HG03520 (cell line): ENCODE data around the gene CUX1.

Experiments
- ATAC-seq: cut with Tn5 transposase; IDR thresholded peaks from one replicate; pipeline ENCODE4 v1.9.1; 2021; ENCODE audit warnings: mild to moderate bottlenecking, moderate library complexity; ENCODE audit not compliant: unreplicated experiment

The CUX1 gene

DNA sequence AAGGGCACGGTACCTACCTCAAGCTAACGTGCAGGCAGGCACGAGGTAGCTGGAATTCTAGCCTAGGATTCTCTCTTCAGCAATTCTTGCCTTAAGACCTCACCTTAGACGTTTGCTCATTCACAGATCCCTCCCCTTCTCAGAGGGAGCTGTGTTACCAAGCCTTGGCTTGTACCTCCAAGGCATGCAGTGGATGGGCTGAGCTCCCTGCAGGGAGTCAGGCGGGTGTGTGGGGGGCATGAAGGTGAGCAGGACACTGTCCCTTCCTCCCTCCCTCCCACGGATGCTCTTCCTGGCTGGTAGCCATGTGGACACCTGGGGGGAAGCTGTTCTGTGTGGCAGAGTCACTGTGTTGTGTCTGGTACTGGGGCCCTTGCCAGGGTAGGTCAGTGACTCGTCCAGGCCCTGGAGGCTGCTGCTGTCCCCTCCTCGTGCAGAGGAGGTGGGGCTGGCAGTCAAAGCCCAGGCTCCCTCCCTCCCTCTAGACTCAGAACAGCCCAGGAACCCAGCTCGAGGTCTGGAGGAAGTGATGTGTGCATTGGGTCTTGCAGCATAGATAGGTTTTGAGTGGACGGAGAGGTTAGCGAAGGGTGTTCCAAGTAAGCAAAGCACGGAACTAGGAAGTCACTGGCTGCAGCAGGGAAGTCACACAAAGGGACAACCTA lies 247.1 kb downstream of the CUX1 start:
- no peak for ATAC-seq

DNA sequence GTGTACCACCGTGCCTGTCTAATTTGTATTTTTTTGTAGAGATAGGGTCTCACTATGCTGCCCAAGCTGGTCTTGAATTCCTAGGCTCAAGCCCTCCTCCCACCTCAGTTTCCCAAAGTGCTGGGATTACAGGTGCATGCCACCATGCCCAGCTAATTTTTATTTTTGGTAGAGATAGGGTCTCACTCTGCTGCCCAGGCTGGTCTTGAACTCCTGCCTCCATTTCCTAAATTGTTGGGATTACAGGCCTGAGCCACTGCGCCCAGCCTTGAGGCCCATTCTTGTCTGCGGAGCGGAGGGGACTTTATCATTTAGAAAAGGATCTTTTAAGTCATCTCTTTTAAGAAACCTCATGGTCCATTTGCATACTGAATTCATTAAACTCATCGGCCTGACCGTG lies 247.8 kb downstream of the CUX1 start:
- ATAC-seq: no peak

DNA sequence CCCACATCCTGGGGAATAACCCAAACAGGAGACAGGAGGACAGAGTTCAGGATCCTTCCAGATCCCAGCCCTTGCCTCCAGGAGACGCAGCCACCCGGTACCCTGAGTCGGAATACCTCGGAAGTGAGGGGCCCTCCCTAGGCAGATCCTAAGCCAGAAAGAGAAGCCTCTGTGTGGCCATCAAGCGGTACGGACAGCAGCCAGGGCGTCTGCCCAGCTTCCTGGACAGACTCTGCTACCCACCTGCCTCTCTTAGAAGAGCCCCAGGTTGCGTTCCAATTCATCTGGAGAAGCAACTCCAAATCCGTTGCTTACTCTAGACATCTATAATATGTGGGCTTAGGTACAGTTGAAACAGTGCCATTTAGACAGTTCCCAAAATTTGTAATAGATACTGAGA lies 249.1 kb downstream of the CUX1 start:
- ATAC-seq: no peak

DNA sequence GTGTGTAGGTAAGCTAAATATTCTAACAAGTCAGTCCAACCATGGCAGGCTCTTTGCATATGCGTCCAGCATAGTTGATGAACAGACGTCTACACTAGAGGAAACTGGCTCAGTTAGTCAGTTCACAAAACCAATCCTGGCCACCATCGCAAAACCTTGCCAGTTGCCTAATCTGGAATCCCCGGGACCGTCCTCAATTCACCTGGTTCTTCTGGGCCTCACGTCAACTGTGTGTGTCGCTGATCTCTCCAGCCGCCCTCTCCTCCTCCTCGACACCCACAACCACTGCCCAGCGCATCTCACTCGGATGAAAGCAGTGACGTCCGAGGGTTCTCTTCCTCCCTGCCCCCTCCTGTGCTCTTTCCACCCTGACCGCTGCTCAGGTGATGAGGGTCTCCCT lies 251.4 kb downstream of the CUX1 start:
- ATAC-seq: no peak

DNA sequence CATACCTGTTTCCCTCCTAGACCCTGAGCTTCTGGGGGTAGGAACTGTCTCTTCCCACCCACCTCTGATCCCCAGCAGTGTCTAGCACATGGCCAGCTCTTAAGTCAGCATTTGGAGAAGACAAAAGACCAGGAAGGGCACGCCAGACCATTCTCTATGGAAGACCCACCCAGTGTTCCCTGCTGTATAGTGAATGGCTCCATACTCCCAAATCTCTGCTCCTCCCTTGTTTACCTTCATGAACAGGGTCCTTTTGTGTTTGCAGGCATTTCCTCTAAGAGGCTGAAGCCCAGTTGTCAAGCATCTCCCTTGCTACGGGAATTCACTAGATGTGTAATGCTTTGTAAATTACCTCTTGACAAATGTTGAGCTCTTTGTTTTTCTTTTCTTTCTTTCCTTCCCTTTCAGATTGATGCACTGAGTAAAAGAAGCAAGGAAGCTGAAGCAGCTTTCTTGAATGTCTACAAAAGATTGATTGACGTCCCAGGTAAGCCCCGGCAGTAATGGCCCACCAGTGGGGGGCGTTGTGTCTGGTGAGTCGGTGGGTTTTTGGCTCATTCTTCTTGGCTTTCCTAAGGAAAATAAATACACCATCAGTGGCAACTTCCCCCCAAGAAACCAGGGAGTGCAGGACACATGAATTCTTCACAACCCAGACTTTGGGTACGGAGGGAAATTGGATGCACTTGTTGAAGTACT lies 252.7 kb downstream of the CUX1 start:
- ATAC-seq: no peak

DNA sequence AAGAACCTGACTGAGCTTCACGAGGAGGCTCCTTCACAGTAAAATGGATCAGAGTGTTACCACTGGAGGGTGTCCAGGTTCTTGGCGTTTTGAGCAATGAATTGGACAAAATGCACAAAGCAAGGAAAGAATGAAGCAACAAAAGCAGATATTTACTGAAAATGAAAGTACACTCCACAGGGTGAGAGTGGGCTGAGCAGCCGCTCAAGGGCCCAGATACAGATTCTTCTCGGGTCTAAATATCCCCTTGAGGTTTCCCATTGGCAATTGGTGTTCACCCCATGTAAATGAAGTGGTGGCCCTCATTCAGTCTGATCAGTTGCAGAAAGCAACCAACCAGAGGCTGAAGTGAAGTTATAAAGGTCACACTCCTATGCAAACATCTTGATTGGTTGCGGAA lies 254.6 kb downstream of the CUX1 start:
- ATAC-seq: no peak

DNA sequence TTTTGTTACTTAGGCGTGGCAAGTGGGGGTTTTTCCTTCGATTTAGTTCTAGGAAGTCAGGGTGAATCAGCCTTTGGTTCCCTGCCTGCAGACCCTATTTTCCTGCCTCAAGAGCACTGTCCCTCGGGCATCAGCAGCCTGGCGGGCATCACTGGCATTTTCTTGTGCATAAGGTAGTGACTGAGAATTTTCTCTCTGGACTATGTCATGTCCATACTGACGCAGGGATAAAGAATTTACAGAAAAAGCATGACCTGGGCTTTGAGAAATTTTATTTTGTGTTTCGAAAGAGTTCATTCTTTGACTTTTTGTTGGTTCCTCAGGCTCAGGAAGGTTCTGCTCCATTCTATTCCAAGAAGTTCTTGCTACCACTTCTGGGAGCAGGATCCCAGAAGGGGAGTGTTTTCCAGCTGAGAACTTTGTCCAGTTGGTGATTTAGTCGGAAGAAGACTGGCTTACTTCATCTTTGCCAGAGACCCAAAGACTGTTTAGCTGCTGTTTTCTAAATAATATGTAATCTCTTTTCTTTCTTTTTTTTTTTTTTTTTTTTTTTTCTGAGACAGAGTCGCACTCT lies 255.3 kb downstream of the CUX1 start:
- ATAC-seq: no peak

DNA sequence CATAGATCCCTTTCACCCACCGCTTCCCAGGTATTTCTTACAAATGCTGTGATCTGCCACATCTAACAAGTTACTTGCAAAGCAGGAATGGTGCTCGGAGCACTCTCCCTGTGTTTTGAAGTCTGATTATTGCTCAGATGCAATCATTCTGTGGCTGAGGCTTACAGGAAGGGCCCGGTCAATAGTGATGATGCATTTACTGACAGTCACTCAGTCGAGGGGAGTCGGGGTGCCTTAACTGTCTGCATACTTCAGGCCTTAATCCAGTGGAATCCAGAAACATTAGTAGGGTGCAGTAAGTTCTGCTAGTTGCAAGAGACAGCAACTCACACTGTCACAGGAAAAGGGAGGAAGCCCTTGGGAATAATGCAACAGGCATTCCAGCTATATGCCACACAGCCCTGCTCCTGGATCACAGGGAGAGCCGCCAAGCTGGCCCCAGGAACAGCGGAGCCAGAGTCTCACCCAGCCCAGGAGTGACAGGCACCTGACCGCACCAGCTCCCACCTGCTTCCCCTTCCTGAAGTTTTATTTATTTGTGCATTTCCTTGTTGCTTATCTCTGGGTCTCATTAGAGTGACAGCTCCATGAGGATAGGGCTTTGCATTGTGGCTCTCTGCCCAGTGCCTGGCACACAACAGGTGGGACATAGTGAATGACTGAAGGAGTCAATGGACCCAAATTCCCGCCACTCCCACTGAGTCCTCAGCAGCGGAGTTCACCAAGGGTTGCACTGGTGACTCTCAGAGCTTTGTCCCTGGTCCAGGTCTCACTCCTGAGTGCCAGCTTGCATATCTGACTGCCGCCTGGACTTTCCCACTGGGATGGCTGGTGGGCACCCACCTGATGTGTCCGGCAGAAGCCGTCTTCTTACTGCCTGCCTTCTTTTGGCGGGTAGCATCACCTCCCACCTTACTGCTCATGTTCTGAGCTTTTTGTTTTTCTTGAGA lies 256.8 kb downstream of the CUX1 start:
- no peak for ATAC-seq

DNA sequence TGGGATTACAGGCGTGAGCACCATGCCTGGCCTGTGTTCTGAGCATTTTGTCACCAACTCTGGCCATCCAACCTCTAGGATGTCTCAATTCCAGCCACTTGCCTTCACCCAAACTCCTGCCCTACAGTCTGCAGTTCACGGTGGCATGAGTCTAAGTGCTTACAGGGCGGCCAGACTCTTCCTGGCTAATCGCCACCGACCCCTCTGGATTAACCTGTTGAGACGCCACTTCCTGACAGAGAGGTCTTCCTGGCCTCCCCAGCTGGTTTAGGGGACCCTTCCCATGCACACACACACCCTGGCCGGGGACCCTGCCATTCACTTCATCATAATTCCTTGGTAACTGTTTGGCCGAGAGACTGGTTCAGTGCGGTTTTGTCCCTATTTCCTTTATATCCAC lies 257.7 kb downstream of the CUX1 start:
- ATAC-seq: no peak

DNA sequence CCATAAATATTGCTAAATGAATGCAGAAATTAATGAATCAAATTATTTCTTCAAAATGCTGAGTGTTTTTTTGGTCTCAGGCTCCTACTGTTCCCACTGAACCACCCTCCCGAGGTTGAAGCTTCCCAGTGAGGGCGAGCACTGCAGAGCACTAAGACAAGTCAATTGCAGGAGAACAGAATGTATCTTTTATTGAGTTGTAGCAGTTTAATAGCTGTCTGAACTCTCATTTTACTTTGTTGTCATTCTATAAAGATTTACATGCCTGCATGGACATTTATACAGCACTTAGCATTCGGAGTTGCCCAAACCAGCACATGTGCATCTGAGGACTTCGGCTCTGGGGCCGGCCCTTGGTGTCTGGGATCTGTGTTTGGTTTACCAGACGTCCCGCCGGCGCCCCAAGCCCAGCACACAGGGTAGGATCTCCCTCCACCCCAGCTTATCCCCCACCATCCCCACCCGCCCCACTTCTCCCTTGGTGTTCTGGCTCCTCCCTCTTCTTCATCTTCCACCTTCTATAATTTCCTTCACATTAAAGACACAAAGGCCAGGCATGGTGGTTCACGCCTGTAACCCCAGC lies 258.2 kb downstream of the CUX1 start:
- ATAC-seq: no peak

DNA sequence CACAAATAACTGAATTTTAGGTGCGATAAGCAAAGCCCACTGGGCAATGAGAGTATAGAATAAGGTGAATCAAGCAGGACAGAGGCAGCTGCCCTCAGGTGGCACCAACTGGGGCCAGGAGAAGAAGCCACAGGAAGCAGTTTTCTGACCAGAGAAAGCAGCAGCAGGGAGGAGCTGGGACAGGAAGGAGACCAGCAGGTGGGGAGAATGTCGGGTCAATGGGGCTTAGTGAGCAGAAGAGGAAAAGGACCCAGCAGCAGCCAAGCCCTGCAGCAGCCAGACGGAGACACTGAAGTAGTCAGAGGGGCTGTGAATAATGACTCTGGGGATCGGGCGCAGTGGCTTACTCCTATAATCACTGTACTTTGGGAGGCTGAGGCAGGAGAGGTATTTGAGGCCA lies 259.7 kb downstream of the CUX1 start:
- no peak for ATAC-seq

DNA sequence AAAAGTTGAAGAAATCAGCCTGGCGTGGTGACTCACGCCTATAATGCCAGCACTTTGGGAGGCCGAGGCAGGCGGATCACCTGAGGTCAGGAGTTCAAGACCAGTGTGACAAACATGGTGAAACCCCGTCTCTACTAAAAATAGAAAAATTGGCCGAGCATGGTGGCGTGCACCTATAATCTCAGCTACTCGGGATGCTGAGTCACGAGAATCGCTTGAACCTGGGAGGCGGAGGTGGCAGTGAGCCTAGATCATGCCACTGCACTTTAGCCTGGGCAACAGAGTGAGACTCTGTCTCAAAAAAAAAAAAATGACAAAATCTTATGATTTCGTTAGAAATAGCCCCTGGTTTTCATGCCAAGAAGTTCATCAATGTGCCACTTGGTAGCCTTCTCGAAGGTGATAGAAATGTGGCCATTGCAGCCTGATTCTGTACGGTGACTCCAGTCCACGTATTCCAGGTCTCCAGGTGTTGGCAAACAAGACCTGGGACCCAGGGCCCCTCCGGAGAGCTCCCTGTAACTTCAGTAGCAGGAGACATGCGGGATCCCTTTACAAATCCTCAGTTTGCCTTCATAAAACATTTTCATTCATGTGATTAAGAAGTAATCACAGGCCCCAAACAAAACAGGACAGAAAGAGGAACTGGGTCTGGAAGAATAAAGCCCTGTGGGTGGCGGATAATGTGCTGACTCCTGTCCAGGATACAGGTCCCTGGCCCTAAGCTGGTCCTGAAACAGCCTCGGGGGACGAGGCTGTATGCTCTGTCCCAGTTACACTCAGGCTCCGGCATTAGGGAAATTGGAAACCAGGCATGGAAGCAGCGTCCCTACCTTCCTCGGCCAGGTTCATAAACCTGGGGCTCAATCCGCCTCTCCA lies 262.0 kb downstream of the CUX1 start:
- ATAC-seq: no peak

DNA sequence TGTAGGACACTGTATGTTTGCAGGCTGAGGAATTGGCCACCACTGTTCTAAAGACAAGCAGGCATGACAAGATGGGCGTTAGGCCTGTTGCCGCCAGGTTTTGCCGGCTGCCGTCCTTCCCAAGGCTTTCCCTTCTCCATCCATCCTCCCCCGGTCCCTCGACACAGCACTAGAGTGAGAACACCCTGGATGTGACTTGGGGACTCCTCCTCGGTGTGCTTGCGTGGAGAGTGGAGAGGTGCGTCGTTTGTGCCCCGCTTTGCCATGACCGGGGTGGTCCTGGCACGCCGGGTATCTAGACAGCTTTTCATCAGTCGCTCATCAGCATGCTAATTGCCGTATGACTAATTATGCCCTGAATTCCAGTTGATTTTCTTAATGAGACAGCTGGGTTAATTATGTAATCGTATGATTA lies 262.6 kb downstream of the CUX1 start:
- no peak for ATAC-seq

DNA sequence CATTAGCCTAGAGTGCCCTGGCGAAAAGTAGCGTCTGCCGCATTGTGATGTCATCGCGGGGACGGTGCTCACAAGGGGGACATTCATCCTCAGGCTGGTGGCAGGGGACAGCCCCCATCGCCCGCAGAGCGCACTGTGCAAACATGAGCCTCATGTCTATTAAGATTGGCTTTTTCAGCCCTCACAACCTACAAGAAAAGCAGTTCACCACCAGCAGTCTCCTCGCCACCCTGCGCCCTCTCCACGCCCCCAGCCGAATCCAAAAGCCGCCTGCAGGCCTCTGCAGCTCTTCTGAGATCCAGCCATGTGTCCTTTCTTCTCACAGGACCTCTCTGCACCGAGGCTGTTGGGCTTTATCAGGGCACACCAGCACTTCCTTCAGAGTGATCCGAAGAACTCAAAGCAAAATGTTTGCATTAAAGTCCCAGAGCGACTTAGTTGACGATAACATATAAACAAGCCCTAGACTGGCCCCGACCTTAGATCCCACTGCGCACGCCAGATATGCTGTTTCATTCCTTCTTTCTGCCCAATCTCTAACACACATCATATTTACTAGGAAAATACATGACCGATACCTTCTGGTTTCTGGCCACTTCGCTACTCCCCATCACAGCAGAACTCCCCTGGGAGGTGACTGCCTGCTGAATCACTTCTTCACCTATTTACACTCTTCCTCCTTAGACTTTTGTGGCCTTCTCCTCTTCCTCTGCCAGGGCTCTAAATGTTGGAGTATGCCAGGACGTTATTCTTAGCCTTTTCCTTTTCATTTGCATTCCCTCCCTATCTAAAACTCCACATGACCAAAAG lies 263.2 kb downstream of the CUX1 start:
- no peak for ATAC-seq

DNA sequence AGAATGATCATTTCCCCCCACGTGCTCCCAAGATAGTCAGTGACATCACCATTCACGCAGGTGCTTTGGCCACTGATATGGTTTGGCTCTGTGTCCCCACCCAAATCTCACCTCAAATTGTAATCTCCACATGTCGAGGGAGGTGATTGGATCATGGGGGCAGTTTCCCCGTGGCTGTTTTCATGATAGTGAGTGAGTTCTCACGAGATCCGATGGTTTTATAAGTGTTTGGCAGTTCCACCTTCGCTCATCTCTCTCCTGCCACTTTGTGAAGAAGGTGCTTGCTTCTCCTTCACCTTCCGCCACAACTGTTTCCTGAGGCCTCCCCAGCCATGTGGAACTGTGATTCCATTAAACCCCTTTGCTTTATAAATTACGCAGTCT lies 263.8 kb downstream of the CUX1 start:
- ATAC-seq: no peak

DNA sequence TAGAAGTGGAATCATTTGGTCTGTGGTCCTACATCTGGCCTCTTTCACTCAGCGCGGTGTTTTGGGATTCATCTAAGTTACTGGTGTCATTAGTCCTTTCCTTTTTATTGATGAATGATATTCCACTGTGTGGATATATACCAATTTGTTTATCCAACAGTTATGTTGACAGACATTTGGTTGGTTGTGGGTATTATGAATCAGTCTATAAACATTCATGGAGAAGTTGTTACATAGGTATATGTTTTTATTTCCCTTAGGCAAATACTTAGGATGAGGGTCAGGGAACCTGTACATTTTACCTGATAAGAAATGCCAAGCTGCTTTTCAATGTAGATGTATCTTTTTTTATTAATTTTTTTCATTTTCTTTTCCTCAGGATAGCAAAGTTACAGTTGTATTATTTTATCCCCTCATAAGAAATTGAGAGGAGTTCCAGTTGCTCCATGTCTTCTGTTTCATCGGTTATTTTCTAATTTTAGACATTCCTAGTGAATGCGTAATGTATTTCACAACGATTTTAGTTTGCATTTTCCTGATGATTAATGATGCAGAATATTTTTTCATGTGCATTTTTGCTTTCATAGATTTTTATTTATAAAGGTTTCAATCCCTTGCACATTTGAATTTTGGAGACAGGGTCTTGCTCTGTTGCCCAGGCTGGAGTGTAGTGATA lies 265.4 kb downstream of the CUX1 start:
- ATAC-seq: no peak

DNA sequence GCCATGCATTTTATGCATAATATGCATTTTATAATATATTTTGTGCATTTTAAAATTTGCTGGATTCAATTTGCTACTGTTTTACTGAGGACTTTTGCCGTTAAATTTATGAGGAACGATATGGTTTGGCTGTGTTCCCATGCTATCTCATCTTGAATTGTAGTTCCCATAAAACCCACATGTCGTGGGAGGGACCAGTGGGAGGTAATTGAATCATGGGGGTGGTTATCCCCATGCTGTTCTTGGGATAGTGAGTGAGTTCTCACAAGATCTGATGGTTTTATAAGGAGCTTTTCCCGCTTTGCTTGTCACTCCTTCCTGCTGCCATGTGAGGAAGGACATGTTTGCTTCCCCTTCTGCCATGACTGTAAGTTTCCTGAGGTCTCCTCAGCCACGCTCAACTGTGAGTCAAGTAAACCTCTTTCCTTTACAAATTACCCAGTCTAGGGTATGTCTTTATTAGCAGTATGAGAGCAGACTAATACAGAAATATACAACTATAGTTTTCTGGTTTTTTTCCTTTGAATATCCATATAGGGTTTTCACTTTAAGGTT lies 267.9 kb downstream of the CUX1 start:
- ATAC-seq: no peak
